ENCODE data around the gene SLC30A1.
"Not testable (repeated sequence)": the region's sequence is repeated elsewhere in the genome, so short reads cannot be mapped to it uniquely, and the experiment has no call there.

DNA sequence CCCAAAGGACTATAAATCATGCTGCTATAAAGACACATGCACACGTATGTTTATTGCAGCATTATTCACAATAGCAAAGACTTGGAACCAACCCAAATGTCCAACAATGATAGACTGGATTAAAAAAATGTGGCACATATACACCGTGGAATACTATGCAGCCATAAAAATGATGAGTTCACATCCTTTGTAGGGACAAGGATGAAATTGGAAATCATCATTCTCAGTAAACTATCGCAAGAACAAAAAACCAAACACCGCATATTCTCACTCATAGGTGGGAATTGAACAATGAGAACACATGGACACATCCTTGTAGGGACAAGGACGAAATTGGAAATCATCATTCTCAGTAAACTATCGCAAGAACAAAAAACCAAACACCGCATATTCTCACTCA lies 46.9 kb upstream of the SLC30A1 start:
- TF ChIP-seq TAF1 (IDR thresholded peaks at IDR 0.05; ENCODE audit: low read depth); CTCF (IDR thresholded peaks at IDR 0.05; ENCODE audit: poor library complexity, severe bottlenecking); SMC3 (conservative IDR thresholded peaks at IDR 0.05; ENCODE audit: poor library complexity); EZH2 (IDR thresholded peaks at IDR 0.05; ENCODE audit: borderline replicate concordance, insufficient read depth, low read length, poor library complexity, severe bottlenecking); EP300 (conservative IDR thresholded peaks at IDR 0.05; ENCODE audit: poor library complexity, severe bottlenecking); RAD21 (conservative IDR thresholded peaks at IDR 0.05); POLR2AphosphoS5 (IDR thresholded peaks at IDR 0.05); MXI1 (conservative IDR thresholded peaks at IDR 0.05; ENCODE audit: poor library complexity, severe bottlenecking): not testable (repeated sequence)
- TF ChIP-seq, protein P1, sequence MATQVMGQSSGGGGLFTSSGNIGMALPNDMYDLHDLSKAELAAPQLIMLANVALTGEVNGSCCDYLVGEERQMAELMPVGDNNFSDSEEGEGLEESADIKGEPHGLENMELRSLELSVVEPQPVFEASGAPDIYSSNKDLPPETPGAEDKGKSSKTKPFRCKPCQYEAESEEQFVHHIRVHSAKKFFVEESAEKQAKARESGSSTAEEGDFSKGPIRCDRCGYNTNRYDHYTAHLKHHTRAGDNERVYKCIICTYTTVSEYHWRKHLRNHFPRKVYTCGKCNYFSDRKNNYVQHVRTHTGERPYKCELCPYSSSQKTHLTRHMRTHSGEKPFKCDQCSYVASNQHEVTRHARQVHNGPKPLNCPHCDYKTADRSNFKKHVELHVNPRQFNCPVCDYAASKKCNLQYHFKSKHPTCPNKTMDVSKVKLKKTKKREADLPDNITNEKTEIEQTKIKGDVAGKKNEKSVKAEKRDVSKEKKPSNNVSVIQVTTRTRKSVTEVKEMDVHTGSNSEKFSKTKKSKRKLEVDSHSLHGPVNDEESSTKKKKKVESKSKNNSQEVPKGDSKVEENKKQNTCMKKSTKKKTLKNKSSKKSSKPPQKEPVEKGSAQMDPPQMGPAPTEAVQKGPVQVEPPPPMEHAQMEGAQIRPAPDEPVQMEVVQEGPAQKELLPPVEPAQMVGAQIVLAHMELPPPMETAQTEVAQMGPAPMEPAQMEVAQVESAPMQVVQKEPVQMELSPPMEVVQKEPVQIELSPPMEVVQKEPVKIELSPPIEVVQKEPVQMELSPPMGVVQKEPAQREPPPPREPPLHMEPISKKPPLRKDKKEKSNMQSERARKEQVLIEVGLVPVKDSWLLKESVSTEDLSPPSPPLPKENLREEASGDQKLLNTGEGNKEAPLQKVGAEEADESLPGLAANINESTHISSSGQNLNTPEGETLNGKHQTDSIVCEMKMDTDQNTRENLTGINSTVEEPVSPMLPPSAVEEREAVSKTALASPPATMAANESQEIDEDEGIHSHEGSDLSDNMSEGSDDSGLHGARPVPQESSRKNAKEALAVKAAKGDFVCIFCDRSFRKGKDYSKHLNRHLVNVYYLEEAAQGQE (IDR thresholded peaks at IDR 0.05; ENCODE audit: borderline replicate concordance): not testable (repeated sequence)

Measured in neural cell (in vitro differentiated cells).